PC-9 (cell line): Measurements from ENCODE around the gene TOR4A. TPM values are rescaled to one million over a fixed set of nuclear protein-coding genes. Genes with fewer than 3 reads are reported as not detected.

Source experiments
- BruUV-seq: library from RNA; stranded (reverse); fragments of 400-500 nt; replicated peaks from 2 replicates; lab custom pipeline; 2021; lab: Mats Ljungman, UMichigan
- CTCF ChIA-PET: fragments of 300-600 bp; sonication (Branson Sonifier 250); formaldehyde crosslinking; loops from one replicate; lab custom pipeline; 2022; ENCODE audit warnings: antibody characterized with exemption; lab: Charles Lee
- POLR2A ChIA-PET: fragments of 300-600 bp; sonication (Branson Sonifier 250); formaldehyde crosslinking; loops from one replicate; lab custom pipeline; 2022; ENCODE audit warnings: antibody characterized with exemption; ENCODE audit not compliant: unreplicated experiment; lab: Charles Lee
- DNase-seq, 2 experiments: peaks; one replicate each; pipeline versions ENCODE4 v3.0.0 to v3.0.0-alpha.2; 2015 to 2022; ENCODE audit warnings: mixed read lengths in 1 of 2
- H2AFZ ChIP-seq: fragments of 200-600 bp; sonication (generic); 2 replicates; pipeline ENCODE4 v1.8.1; 2017; ENCODE audit warnings: antibody characterized with exemption
- H3F3A ChIP-seq: fragments of 200-600 bp; sonication (generic); 2 replicates; pipeline ENCODE4 v1.8.1; 2017; ENCODE audit warnings: antibody characterized with exemption, mild to moderate bottlenecking, low read depth; ENCODE audit not compliant: insufficient read depth
- H3K27ac ChIP-seq: fragments of 200-600 bp; sonication (generic); 2 replicates; pipeline ENCODE4 v1.6.1; 2016; ENCODE audit warnings: mixed run types
- H3K27me3 ChIP-seq: fragments of 200-600 bp; sonication (generic); 2 replicates; pipeline ENCODE4 v1.6.1; 2016; ENCODE audit warnings: low read depth, mixed run types; ENCODE audit not compliant: insufficient read depth
- H3K36me3 ChIP-seq: fragments of 200-600 bp; sonication (generic); 2 replicates; pipeline ENCODE4 v1.6.1; 2016; ENCODE audit warnings: low read depth, mixed run types
- H3K4me1 ChIP-seq: fragments of 200-600 bp; sonication (generic); replicated peaks from 2 replicates; pipeline ENCODE4 v1.6.1; 2016; ENCODE audit warnings: mixed run types; ENCODE audit not compliant: insufficient read depth
- H3K4me2 ChIP-seq: fragments of 200-600 bp; sonication (generic); 2 replicates; pipeline ENCODE4 v1.6.1; 2017; ENCODE audit warnings: mixed run types
- H3K4me3 ChIP-seq: fragments of 200-600 bp; sonication (generic); 2 replicates; pipeline ENCODE4 v1.6.1; 2016; ENCODE audit warnings: mixed run types
- H3K79me2 ChIP-seq: fragments of 200-600 bp; sonication (generic); 2 replicates; pipeline ENCODE4 v1.6.1; 2017; ENCODE audit warnings: low read depth, mixed run types
- H3K9me2 ChIP-seq: fragments of 200-600 bp; sonication (generic); 2 replicates; pipeline ENCODE4 v1.8.1; 2017; ENCODE audit warnings: mild to moderate bottlenecking; ENCODE audit not compliant: insufficient read depth
- H3K9me3 ChIP-seq: fragments of 200-600 bp; sonication (generic); 2 replicates; pipeline ENCODE4 v1.8.1; 2016; ENCODE audit warnings: low read depth; ENCODE audit not compliant: insufficient read depth
- H4K20me1 ChIP-seq: fragments of 200-600 bp; sonication (generic); 2 replicates; pipeline ENCODE4 v1.8.1; 2017; ENCODE audit not compliant: insufficient read depth
- EZH2 ChIP-seq: fragments of 200-600 bp; sonication (generic); IDR thresholded peaks from 2 replicates; pipeline ENCODE4 v1.8.0; 2017; ENCODE audit warnings: antibody characterized with exemption, low read depth
- intact Hi-C: fragments of 100-400 bp; cut with micrococcal nuclease; formaldehyde crosslinking; loops from one replicate; pipeline ENCODE4 v1.10.0; 2022; ENCODE audit not compliant: unreplicated experiment
- total RNA-seq: library from RNA; stranded (reverse); gene quantifications from 2 replicates; pipeline ENCODE4 v1.2.3, GENCODE V29; 2021
- TF ChIP-seq, protein P1 (sequence below): fragments of 200-600 bp; sonication (generic); conservative IDR thresholded peaks from 2 replicates; pipeline ENCODE4 v1.6.1; 2017; ENCODE audit warnings: mixed run types, antibody characterized with exemption, mild to moderate bottlenecking, moderate library complexity

Gene TOR4A
- total RNA-seq, 1 experiment from 2014 or later = 48.9 TPM

DNA sequence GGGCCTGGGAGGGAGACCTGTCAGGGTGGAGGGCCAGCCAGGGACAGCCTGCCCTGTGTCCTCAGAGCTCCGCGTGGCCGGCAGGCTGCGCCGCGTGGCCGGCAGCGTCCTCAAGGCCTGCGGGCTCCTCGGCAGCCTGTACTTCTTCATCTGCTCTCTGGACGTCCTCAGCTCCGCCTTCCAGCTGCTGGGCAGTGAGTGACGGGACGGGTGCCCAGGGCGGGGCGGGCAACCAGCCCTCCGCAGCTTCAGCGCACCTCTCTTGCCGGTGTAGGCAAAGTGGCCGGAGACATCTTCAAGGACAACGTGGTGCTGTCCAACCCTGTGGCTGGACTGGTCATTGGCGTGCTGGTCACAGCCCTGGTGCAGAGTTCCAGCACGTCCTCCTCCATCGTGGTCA lies 45.0 kb upstream of the TOR4A start:
- Histone ChIP-seq H3K4me3 (no peak overlapping the region), H3K9me3 (no peaks in the 10 kb centered on the region), H2AFZ (no peak overlapping the region), H3F3A (peaks cover 1% of the 10 kb centered on the region; the same call in 1 of the 2 replicates), H3K36me3 (no peaks in the 10 kb centered on the region), H3K9me2 (no peaks in the 10 kb centered on the region), H4K20me1 (no peaks in the 10 kb centered on the region; the same call in 1 of the 2 replicates), H3K4me1 (peaks cover 24% of the 10 kb centered on the region), H3K4me2 (no peak overlapping the region), H3K79me2 (peaks cover 8% of the 10 kb centered on the region), H3K27ac (no peak overlapping the region), H3K27me3 (no peaks in the 10 kb centered on the region)
- no peak for DNase-seq
- POLR2A ChIA-PET = no interaction called here
- CTCF ChIA-PET = no interaction called here
- no peak for TF ChIP-seq EZH2
- TF ChIP-seq, protein P1, sequence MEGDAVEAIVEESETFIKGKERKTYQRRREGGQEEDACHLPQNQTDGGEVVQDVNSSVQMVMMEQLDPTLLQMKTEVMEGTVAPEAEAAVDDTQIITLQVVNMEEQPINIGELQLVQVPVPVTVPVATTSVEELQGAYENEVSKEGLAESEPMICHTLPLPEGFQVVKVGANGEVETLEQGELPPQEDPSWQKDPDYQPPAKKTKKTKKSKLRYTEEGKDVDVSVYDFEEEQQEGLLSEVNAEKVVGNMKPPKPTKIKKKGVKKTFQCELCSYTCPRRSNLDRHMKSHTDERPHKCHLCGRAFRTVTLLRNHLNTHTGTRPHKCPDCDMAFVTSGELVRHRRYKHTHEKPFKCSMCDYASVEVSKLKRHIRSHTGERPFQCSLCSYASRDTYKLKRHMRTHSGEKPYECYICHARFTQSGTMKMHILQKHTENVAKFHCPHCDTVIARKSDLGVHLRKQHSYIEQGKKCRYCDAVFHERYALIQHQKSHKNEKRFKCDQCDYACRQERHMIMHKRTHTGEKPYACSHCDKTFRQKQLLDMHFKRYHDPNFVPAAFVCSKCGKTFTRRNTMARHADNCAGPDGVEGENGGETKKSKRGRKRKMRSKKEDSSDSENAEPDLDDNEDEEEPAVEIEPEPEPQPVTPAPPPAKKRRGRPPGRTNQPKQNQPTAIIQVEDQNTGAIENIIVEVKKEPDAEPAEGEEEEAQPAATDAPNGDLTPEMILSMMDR = no peak
- no TSS peak for BruUV-seq
- intact Hi-C loops = no loop called here

- Histone ChIP-seq H3K79me2 (peaks cover 13% of the 10 kb centered on the region), H3K27ac (no peak overlapping the region), H3K9me3 (no peaks in the 10 kb centered on the region), H4K20me1 (no peaks in the 10 kb centered on the region; the same call in 1 of the 2 replicates), H3K4me1 (peaks cover 19% of the 10 kb centered on the region), H3K27me3 (no peaks in the 10 kb centered on the region), H3F3A (no peaks in the 10 kb centered on the region), H3K4me2 (no peak overlapping the region), H3K4me3 (no peak overlapping the region), H3K36me3 (no peaks in the 10 kb centered on the region), H3K9me2 (no peaks in the 10 kb centered on the region), H2AFZ (no peak overlapping the region)
- CTCF ChIA-PET = no interaction called here
- intact Hi-C loops = no loop called here
- TF ChIP-seq, protein P1 = no peak
- no peak for TF ChIP-seq EZH2
- DNase-seq = no peak
- no TSS peak for BruUV-seq
- POLR2A ChIA-PET = interaction anchor here (0.7 kb wide), 1 partner anchor 31 kb away, joined by 3 read pairs; no protein-coding TSS in a partner anchor
These were observed 44.2 kb upstream of the TOR4A start for GRCh38 chr9:137233143-137233980.

DNA sequence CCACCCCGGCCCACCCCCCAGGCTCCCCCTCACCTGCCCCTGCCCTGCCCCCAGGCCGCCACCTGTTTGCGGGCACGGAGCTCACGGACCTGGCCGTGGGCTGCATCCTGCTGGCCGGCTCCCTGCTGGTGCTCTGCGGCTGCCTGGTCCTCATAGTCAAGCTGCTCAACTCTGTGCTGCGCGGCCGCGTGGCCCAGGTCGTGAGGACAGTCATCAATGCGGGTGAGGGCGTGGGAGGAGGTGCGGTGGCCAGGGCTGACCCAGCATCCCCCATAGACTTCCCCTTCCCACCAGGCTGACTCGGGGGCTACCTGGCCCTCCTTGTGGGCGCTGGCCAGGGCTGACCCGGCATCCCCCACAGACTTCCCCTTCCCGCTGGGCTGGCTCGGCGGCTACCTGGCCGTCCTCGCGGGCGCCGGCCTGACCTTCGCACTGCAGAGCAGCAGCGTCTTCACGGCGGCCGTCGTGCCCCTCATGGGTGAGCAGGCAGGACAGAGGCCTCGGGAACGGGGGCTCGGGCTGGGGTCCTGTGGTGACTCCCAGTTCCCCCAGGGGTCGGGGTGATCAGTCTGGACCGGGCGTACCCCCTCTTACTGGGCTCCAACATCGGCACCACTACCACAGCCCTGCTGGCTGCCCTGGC lies 43.4 kb upstream of the TOR4A start:
- Histone ChIP-seq H3K9me2 (no peaks in the 10 kb centered on the region), H3K27ac (no peak overlapping the region), H3K79me2 (peaks cover 21% of the 10 kb centered on the region), H2AFZ (no peak overlapping the region), H4K20me1 (no peaks in the 10 kb centered on the region; the same call in 1 of the 2 replicates), H3K4me1 (peaks cover 19% of the 10 kb centered on the region), H3K4me2 (no peak overlapping the region), H3K9me3 (no peaks in the 10 kb centered on the region), H3K27me3 (no peaks in the 10 kb centered on the region), H3F3A (no peaks in the 10 kb centered on the region), H3K36me3 (no peaks in the 10 kb centered on the region), H3K4me3 (no peak overlapping the region)
- no TSS peak for BruUV-seq
- no peak for DNase-seq
- ChIA-PET CTCF (interaction anchor here (0.7 kb wide), 1 partner anchor 108 kb away, joined by 4 read pairs; no protein-coding TSS in a partner anchor), POLR2A (no interaction called here)
- intact Hi-C loops = no loop called here
- no peak for TF ChIP-seq EZH2
- TF ChIP-seq, protein P1 = no peak
